ENCODE data around the gene KANSL1L.

DNA sequence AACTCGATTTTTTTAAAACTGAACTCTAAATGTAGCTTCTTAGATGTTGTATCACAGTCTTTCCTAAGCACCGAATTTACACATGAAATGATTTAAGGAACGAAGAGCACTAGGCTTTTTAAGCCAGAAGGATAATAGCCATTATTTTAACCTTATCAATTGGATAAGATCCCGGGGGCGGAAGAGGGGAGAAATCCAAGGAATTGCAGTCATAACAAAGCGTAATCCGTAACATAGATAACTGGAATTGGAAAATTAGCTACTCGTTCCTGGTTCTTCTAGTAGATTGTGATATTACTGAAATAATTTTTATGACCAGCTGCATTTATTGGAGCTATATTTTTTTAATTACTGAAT lies 988 bp upstream of the KANSL1L start:
- no peak for TF ChIP-seq EZH2phosphoT487 (IDR thresholded peaks at IDR 0.05; ENCODE audit: low read depth)
- TF ChIP-seq, protein P1, sequence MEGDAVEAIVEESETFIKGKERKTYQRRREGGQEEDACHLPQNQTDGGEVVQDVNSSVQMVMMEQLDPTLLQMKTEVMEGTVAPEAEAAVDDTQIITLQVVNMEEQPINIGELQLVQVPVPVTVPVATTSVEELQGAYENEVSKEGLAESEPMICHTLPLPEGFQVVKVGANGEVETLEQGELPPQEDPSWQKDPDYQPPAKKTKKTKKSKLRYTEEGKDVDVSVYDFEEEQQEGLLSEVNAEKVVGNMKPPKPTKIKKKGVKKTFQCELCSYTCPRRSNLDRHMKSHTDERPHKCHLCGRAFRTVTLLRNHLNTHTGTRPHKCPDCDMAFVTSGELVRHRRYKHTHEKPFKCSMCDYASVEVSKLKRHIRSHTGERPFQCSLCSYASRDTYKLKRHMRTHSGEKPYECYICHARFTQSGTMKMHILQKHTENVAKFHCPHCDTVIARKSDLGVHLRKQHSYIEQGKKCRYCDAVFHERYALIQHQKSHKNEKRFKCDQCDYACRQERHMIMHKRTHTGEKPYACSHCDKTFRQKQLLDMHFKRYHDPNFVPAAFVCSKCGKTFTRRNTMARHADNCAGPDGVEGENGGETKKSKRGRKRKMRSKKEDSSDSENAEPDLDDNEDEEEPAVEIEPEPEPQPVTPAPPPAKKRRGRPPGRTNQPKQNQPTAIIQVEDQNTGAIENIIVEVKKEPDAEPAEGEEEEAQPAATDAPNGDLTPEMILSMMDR (IDR thresholded peaks at IDR 0.05; ENCODE audit: low read depth, low read length) = no peak
